ENCODE results near the gene RASSF4.

RASSF4 gene

GRCh38 chr10:44924261-44925040 is 35.2 kb upstream of the RASSF4 start:
- DNase-seq (ENCODE audit: low read depth in 1 of 2, low spot score in 1 of 2): no peak
- H3K4me3 ChIP-seq (replicated peaks; ENCODE audit: insufficient read depth, low read length): no peak overlapping the region
- TF ChIP-seq REST (IDR thresholded peaks at IDR 0.05; ENCODE audit: insufficient replicate concordance, low read depth): no peak
- TF ChIP-seq POLR2AphosphoS5 (IDR thresholded peaks at IDR 0.05; ENCODE audit: low read depth): no peak
- no peak for TF ChIP-seq SPI1 (IDR thresholded peaks at IDR 0.05; ENCODE audit: borderline replicate concordance, low read depth)
- no peak for TF ChIP-seq GABPA (IDR thresholded peaks at IDR 0.05; ENCODE audit: low read depth)
- TF ChIP-seq CTCF (IDR thresholded peaks at IDR 0.05; ENCODE audit: insufficient read depth, low read length): no peak
- H3K27ac ChIP-seq (replicated peaks): no peak overlapping the region
- H3K27me3 ChIP-seq (ENCODE audit: insufficient read depth, poor library complexity, severe bottlenecking): no peaks in the 10 kb centered on the region

- no peak overlapping the region for H3K4me3 ChIP-seq (replicated peaks; ENCODE audit: insufficient read depth, low read length)
- no peak overlapping the region for H3K27ac ChIP-seq (replicated peaks)
- no peaks in the 10 kb centered on the region for H3K27me3 ChIP-seq (ENCODE audit: insufficient read depth, poor library complexity, severe bottlenecking)
- peak in 1 of 2 experiments; percentile 56 for DNase-seq (ENCODE audit: low read depth in 1 of 2, low spot score in 1 of 2)
- TF ChIP-seq POLR2AphosphoS5 (IDR thresholded peaks at IDR 0.05; ENCODE audit: low read depth) (no peak), CTCF (IDR thresholded peaks at IDR 0.05; ENCODE audit: insufficient read depth, low read length) (peak; percentile 7), GABPA (IDR thresholded peaks at IDR 0.05; ENCODE audit: low read depth) (no peak), REST (IDR thresholded peaks at IDR 0.05; ENCODE audit: insufficient replicate concordance, low read depth) (no peak)
These were observed 34.4 kb upstream of the RASSF4 start for GRCh38 chr10:44925224-44925623.

GRCh38 chr10:44925811-44926750 is 33.5 kb upstream of the RASSF4 start:
- Histone ChIP-seq H3K27ac (replicated peaks) (no peak overlapping the region), H3K27me3 (ENCODE audit: insufficient read depth, poor library complexity, severe bottlenecking) (no peaks in the 10 kb centered on the region), H3K4me3 (replicated peaks; ENCODE audit: insufficient read depth, low read length) (no peak overlapping the region)
- DNase-seq (ENCODE audit: low read depth in 1 of 2, low spot score in 1 of 2): no peak
- TF ChIP-seq REST (IDR thresholded peaks at IDR 0.05; ENCODE audit: insufficient replicate concordance, low read depth): no peak
- TF ChIP-seq CTCF (IDR thresholded peaks at IDR 0.05; ENCODE audit: insufficient read depth, low read length): no peak
- no peak for TF ChIP-seq GABPA (IDR thresholded peaks at IDR 0.05; ENCODE audit: low read depth)
- TF ChIP-seq POLR2AphosphoS5 (IDR thresholded peaks at IDR 0.05; ENCODE audit: low read depth): no peak
- no peak for TF ChIP-seq SPI1 (IDR thresholded peaks at IDR 0.05; ENCODE audit: borderline replicate concordance, low read depth)
